Mucosa of stomach (tissue), 1 donor: ENCODE results near the gene KLHL29.

Experiments used
- H3K27me3 ChIP-seq: one replicate; pipeline ENCODE4 v1.7.0; 2013; ENCODE audit warnings: mild to moderate bottlenecking, low read length; ENCODE audit not compliant: control insufficient read depth, insufficient read depth
- H3K36me3 ChIP-seq: one replicate; pipeline ENCODE4 v1.7.0; 2013; ENCODE audit warnings: low read length; ENCODE audit not compliant: control insufficient read depth, insufficient read depth
- H3K4me1 ChIP-seq: one replicate; pipeline ENCODE4 v1.7.0; 2013; ENCODE audit warnings: mild to moderate bottlenecking, low read length; ENCODE audit not compliant: control insufficient read depth, insufficient read depth
- H3K4me3 ChIP-seq: one replicate; pipeline ENCODE4 v1.7.0; 2013; ENCODE audit warnings: low read length
- H3K9ac ChIP-seq: one replicate; pipeline ENCODE4 v1.7.0; 2013; ENCODE audit warnings: mild to moderate bottlenecking, low read length, moderate library complexity
- H3K9me3 ChIP-seq: one replicate; pipeline ENCODE4 v1.7.0; 2013; ENCODE audit warnings: mild to moderate bottlenecking, low read length, moderate library complexity; ENCODE audit not compliant: control insufficient read depth
- donor health status: Pancreatic carcinoma.

KLHL29 gene

DNA sequence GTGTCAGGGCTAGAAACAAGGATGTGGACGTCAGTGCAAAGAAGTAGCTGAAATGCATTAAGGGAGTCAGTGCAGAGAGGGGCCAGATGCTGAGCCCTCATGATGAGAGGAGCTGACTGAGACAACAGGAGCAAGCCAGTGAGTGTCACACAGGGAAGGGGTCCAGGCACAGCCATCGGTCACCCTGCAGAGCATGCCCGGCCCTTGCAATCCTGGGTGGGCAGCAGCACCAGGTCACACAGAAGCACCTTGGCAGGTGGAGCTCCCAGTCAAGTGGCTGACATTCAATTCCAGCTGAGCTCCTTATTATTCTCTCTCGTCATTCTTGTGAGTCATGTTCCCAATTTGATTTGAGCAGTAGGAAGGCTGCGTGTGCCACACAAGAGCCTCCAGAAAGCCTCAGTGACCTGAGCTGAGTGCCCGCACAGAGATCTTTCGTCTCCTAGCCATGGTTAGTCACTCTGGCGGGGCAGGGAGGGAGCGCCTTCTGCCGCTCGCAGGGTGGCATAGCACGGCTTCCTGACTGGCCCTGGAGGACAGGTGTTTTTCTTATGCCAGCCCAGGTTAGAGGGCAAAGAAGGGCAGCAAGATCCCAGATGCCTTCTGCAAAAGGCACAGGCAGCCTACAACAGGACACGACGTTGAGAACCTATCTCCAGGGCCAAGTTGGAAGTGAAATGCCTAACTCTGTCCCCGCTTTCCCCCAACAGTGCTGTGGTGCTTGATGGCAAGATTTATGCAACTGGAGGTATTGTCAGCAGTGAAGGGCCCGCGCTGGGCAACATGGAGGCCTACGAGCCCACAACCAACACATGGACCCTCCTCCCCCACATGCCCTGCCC is 321.0 kb downstream of the KLHL29 start:
- Histone ChIP-seq H3K9me3 (no peaks in the 10 kb centered on the region), H3K27me3 (no peaks in the 10 kb centered on the region), H3K4me1 (no peaks in the 10 kb centered on the region), H3K4me3 (no peak overlapping the region), H3K9ac (no peak overlapping the region), H3K36me3 (no peaks in the 10 kb centered on the region)

DNA sequence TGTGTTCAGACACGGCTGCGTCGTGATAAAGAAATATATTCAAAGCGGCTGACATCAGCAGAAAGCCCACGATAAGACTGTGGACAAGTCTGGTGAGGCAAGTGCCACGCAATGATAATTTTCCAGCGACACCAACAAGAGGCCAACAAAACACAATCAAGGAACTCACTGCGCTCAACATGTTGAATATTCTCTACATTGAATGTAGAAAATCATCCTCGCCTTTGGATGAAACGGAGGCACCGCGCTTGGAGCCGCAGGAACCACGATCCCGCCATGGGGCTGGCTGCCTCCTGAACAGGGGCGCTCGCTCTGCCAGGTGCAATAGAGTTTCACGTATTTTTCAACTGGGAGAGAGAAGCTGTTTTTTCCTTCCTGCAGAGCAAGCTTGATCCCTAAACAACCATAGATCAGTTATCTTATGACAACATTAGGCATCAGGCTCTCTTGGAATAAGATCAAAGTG is 321.7 kb downstream of the KLHL29 start:
- Histone ChIP-seq H3K4me1 (no peaks in the 10 kb centered on the region), H3K9me3 (no peaks in the 10 kb centered on the region), H3K36me3 (no peaks in the 10 kb centered on the region), H3K27me3 (no peaks in the 10 kb centered on the region), H3K9ac (no peak overlapping the region), H3K4me3 (no peak overlapping the region)

DNA sequence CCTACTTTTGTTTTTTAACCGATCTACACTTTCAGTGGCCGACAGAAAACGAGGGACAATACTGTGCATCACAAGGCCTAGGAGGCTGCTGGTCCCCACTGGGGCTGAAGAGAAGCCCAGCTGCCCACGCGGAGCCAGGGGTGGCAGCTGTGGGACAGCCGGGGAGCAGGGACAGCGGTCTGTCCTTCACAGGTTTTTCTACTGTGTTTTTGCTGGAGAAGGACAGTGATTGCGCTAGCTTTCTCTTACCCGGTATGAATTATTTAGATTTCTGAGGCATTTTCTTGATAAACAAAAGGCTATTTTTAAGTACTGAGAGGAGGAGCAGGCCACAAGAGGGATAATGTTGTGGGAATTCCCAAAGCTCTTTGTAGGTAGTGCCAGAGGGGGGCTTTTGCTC is 322.1 kb downstream of the KLHL29 start:
- Histone ChIP-seq H3K36me3 (no peaks in the 10 kb centered on the region), H3K4me3 (no peak overlapping the region), H3K4me1 (no peaks in the 10 kb centered on the region), H3K9me3 (no peaks in the 10 kb centered on the region), H3K9ac (no peak overlapping the region), H3K27me3 (no peaks in the 10 kb centered on the region)

DNA sequence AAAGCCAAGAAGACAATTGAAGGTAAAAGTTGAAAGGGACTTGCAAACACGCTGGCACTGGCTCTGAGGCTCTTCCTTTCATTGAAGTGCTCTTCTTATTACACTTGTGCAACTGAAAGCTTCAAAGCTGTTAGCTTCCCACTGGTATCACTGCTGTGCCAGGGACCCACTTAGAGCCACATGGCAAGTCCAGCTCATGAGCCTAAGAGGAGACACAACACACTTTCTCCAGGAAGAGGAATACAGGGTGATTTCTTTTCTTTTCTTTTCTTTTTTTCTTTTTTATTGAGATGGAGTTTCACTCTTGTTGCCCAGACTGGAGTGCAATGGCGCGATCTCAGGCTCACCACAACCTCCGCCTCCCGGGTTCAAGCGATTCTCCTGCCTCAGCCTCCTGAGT is 323.8 kb downstream of the KLHL29 start:
- Histone ChIP-seq H3K4me3 (no peak overlapping the region), H3K36me3 (no peaks in the 10 kb centered on the region), H3K9me3 (no peaks in the 10 kb centered on the region), H3K9ac (no peak overlapping the region), H3K4me1 (no peaks in the 10 kb centered on the region), H3K27me3 (no peaks in the 10 kb centered on the region)

DNA sequence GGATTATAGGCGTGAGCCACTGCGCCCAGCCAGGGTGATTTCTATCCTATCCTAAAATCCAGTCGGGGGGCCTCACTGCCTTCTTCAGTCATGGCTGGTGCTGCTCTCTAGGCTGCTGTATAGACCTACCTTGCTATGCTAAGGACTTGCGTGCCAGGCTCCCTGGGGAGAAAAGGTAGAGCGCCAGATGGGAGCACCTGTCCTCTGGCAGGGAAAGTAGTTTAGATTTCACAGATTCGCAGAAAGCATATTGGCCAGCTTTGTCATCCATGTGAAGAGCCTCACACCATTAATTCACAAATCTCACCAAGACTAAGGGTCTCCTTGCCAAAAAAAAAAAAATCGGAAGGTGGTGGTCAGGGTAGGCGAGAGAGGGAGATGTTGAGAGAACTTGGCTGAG is 324.3 kb downstream of the KLHL29 start:
- Histone ChIP-seq H3K9ac (no peak overlapping the region), H3K27me3 (no peaks in the 10 kb centered on the region), H3K9me3 (no peaks in the 10 kb centered on the region), H3K4me1 (no peaks in the 10 kb centered on the region), H3K4me3 (no peak overlapping the region), H3K36me3 (no peaks in the 10 kb centered on the region)

DNA sequence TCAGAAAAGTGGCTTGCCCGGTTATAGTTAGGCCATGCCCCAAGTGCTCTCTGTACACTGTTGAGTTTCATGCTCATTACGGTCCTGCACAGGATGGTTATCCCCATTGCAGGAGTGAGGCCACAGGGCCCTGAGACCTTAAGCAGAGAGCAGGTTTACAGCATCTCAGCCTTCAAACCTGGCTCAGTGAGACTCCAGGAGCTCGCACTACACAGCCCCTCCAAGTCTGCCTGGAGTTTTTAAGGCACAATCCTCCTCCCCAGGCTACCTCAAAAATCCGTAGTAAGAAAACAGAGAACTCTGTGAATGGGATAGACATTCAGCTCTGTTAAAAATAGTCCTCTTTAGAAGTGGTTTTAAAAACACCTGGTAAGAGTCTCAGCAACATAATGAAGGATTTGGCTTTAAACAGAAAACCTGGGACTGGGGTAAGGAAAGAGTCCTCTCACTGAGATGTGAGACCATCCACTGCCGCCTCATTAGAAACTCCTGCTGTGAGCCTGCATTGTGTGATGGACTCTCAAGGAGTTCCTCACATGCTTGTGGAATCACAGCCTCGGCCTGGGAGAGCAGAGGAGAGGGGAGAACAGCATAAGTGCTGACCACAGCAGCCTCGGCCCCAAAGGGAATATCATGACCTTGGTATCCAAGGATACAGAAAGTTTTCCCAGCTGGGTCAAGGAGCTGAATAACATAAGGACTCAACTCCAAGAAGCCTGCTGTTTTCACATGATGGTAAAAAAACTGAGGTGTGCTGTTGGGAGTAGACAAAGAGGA is 327.2 kb downstream of the KLHL29 start:
- H3K27me3 ChIP-seq, result no peaks in the 10 kb centered on the region
- no peaks in the 10 kb centered on the region for H3K36me3 ChIP-seq
- H3K9me3 ChIP-seq, result no peaks in the 10 kb centered on the region
- no peak overlapping the region for H3K9ac ChIP-seq
- no peak overlapping the region for H3K4me3 ChIP-seq
- H3K4me1 ChIP-seq, result no peaks in the 10 kb centered on the region

DNA sequence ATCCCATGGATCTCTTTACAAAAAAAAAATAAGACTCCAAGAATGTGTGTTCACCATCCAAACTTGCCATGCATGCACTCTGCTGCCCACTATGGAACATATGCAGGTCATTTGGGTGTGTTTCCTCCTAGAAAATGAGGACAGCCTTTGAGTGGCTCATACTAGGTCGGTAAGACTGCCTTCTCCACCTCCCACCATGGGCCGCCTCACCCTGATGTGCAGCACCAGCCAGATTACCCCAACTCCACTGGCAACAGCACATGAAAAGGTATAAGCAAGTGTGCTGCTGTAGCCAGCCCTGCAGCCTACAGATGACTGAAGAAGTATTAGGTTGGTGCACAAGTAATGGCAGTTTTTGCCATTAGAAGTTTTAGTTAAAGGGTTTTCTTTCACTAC is 327.8 kb downstream of the KLHL29 start:
- Histone ChIP-seq H3K36me3 (no peaks in the 10 kb centered on the region), H3K27me3 (no peaks in the 10 kb centered on the region), H3K9me3 (no peaks in the 10 kb centered on the region), H3K9ac (no peak overlapping the region), H3K4me1 (no peaks in the 10 kb centered on the region), H3K4me3 (no peak overlapping the region)

DNA sequence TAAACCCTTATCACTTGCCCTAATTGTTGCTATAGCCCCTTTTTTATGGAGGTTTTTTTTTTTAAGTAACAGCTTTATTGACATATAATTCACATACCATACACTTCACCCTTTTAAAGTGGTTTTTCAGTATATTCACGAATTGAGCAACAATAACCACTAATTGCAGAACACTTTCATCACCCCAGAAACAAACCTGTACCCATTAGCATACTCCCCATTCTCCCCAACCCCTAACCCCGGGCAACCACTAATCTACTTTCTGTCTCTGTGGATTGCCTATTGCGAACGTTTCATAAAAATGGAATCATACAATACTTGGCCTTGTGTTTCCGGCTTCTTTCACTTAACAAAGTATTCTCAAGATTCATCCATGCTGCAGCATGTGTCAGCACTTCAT is 328.4 kb downstream of the KLHL29 start:
- Histone ChIP-seq H3K4me1 (no peaks in the 10 kb centered on the region), H3K9me3 (no peaks in the 10 kb centered on the region), H3K4me3 (no peak overlapping the region), H3K27me3 (no peaks in the 10 kb centered on the region), H3K9ac (no peak overlapping the region), H3K36me3 (no peaks in the 10 kb centered on the region)

DNA sequence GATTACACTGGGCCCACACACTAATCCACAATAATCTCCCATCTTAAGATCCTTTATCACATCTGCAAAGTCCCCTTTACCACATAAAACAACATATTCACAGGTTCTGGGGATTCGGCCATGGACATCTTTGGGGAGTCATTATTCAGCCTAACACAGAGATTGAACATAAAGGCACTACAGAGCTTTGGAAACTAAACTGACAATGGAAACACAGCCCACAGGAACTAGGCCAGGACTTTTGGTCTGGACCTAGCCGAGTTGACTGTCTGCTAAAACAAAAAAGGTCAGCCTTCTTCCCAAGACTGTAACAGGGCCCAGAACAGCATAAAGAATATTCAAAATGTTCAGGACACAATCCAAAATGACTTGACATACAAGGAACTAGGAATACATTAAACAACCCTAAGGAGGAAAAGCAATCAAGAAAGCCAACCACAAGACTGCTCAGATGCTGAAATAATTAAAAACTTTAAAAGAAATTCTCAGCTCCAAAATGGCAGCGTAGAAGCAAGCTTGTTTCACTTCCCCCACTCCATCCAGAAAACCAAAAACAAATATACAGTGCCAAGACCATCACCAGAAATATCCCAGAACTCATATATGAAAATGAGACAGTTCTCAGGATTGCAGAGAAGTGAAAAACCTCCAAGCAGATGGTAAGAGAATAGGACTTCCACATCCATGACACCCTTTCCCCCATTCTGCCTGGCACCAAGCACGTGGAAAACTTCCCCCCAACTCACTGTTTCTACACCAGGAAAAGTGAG is 334.1 kb downstream of the KLHL29 start:
- Histone ChIP-seq H3K27me3 (no peaks in the 10 kb centered on the region), H3K36me3 (no peaks in the 10 kb centered on the region), H3K9me3 (no peaks in the 10 kb centered on the region), H3K9ac (no peak overlapping the region), H3K4me1 (no peaks in the 10 kb centered on the region), H3K4me3 (no peak overlapping the region)

DNA sequence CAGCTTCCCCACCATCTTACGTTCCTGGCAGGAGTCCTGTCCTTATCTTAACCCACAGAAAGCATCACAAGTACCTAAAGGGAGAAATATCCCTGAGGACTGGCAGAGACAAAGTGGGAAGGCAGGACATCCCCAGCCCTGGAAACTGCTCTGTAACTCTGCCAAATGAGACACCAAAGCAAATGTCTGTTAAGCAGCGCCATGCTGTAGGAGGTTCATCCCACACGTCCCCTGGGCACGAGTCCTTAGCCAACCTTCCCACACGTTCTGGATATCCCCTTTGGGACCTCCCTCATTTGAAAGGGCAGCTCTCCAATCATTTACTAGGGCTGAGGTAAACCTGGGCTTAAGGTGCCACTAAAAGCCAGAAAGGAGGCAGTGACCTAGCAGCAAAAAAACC is 334.7 kb downstream of the KLHL29 start:
- Histone ChIP-seq H3K27me3 (no peaks in the 10 kb centered on the region), H3K36me3 (no peaks in the 10 kb centered on the region), H3K4me1 (no peaks in the 10 kb centered on the region), H3K9me3 (no peaks in the 10 kb centered on the region), H3K4me3 (no peak overlapping the region), H3K9ac (no peak overlapping the region)

DNA sequence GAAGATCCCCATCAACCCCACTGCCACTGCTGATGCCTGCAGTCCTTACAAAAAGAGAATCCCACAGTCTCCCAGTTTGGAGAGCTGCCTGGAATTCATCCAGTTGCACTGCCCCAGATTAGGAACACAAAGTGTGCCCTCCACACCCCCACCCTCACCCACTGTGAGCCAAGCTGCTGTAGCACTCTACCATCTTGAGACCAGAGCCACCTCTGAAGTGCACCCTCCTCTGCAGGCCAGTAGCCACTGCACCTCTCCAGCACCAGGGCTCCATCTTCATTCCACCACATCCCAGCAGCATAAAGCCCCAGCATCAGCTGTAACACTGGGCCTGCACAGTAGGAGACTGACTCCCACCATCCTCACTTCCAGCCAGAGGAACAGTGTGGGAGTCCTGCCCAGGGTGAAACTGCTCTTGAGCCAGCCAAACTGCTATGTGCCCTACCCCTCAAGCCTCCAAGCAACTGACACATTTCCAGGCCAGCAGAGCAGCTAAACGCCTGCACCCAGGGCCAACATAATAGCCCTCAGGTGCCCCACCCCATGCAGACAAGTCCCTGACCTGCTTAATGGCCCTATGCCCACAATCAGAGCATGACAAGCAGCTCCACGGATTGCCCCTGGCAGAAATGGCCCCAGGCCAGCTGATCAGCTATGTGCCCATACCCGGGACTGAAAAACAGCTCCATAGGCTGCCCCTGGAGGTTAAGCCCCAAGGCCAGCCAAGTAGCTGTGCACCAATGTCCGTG is 335.9 kb downstream of the KLHL29 start:
- H3K27me3 ChIP-seq, result no peaks in the 10 kb centered on the region
- H3K9me3 ChIP-seq, result no peaks in the 10 kb centered on the region
- H3K4me3 ChIP-seq, result no peak overlapping the region

More for the DNA sequence above, 335.9 kb downstream of the KLHL29 start:
- Histone ChIP-seq H3K36me3 (no peaks in the 10 kb centered on the region), H3K9ac (no peak overlapping the region), H3K4me1 (no peaks in the 10 kb centered on the region)
